ENCODE results near the gene ACTN2.
A peak's percentile ranks its signal among the peaks of the same experiment; 100 is the strongest.

ACTN2 gene

GRCh38 chr1:236689713-236690569, 3.6 kb downstream of the ACTN2 start:
- no peak for DNase-seq (ENCODE audit: low read depth)
- no peak overlapping the region for H3K4me3 ChIP-seq (ENCODE audit: low read depth, low read length)

GRCh38 chr1:236691348-236691747, 5.0 kb downstream of the ACTN2 start:
- no peak for DNase-seq (ENCODE audit: low read depth)

DNA sequence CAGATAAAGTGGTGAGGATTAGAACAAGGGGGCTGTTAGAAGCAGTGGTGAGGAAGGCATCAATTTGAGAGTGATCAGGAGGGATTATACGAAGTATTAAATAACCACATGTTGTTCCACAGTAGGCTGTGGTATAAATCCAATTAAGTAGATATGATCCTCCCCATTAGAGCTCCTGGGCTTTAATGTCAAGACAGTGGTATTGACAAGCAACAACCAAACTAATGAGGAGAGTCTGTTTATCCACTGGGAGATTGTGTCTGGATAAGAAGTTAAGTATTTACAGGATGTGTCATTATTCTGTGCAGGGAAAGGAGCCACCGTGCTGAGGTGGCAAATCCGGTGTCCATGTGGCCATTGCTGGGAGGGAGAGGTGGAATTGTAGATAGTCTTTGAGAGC, 5.8 kb downstream of the ACTN2 start:
- DNase-seq (ENCODE audit: low read depth) = no peak
- no peak overlapping the region for H3K4me3 ChIP-seq (ENCODE audit: low read depth, low read length)

More at GRCh38 chr1:236691348-236691747, 5.0 kb downstream of the ACTN2 start:
- no peak overlapping the region for H3K4me3 ChIP-seq (ENCODE audit: low read depth, low read length)

DNA sequence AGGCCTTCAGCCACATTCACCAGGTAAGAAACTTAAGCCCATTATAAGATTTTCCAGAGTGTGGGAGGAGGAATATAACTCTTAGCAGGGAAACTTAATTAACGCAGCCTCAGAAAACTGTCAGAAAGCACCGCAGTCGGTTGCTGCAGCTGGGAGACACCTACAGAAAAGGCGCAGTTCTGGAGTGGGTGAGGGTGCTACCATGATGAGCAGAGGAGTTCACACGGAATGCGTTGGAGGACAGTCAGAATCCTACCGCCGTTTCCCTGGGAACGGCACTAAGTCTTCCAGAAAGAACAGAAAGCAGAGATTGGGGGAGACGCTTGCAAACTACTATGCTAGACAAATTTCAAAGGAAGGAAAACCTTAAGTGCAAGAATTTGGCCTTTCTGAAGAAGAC, 6.4 kb downstream of the ACTN2 start:
- H3K4me3 ChIP-seq (ENCODE audit: low read depth, low read length) = no peak overlapping the region
- no peak for DNase-seq (ENCODE audit: low read depth)

DNA sequence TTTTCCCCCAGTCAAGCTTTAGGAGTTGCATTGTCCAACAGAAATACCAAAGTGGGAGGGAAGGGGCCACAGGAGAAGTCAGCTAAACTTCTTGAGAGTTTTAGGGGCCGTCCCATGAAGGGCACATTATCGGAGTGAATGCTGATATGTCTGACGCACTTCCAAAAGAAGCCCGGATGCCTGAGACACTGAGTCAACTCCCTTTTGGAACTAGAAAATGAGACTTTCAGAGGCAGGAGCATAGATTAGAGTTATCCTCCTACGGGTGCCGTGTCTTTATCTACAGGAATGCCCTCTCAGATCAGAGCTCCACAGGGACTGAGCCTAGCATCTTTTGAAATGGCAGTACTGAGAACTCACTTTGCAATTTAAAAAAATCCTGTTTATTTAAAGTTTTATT, 13.1 kb downstream of the ACTN2 start:
- no peak for DNase-seq (ENCODE audit: low read depth)

DNA sequence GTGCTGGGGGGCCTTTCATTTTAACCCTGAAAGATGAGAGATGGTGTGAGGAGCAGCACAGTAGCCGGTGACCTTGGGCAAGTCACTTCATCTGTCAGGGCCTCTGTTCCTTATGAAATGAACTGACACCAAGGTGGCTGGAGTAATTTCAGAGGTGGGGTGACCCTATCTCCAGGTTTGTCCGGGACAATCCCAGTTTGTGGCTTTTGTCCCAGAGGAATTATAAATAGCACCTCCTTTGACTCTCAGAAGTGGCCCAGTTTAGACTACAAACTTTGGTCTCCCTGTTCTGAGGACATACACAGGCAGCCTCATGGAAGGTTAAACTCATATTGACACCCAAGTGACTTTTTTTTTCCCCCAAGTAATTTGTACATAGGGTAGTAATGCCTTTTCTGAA, 14.6 kb downstream of the ACTN2 start:
- no peak overlapping the region for H3K4me3 ChIP-seq (ENCODE audit: low read depth, low read length)

More for the DNA sequence above, 13.1 kb downstream of the ACTN2 start:
- no peak overlapping the region for H3K4me3 ChIP-seq (ENCODE audit: low read depth, low read length)

DNA sequence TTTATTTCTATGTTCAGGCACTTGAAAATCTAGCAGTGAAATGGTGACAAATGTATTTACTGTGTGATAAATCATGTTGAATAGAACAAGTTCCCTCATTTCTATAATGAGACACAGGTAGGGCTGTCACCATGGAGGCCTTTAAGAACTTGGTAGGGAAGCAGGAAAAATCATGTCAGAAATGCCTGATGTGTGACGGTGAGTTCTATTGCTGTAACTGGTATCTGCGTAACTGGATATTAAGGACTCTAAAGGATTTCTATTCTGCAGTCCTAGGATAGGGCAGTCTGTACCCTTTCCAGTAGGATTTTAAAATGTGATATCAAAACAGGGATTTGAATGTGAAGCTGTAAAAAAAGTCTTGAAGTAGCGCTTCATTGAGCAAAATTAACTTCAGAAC, 15.5 kb downstream of the ACTN2 start:
- no peak for DNase-seq (ENCODE audit: low read depth)
- H3K4me3 ChIP-seq (ENCODE audit: low read depth, low read length) = no peak overlapping the region

More for the DNA sequence above, 14.6 kb downstream of the ACTN2 start:
- no peak for DNase-seq (ENCODE audit: low read depth)

DNA sequence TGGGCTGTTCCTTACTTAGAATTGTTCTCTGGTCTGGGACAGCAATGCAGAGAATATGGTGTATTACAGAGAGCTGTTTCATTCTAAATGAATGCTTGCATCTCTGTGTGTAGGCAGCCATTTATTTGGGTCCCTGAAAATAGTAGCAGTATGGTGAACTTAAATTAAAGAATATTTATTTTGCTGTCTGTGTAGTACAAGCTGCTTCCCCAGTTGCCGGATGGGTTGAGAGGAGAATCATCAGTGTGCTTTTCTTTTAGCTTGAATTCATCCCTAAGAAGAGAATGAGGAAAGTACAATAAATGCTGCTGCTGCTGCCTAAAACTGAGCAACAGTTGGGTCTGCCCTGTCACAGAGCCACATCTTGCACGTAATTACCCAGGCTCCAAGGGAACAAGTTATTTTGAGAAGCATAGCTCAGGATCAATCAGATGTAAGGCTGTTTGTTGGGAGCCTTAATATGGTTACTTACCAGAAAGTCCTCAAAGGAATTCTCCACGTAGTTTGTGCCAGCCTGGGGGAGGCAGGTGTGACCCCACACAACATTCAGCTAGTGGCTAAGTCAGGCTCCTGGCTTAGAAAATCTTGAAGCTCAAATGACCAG, 16.6 kb downstream of the ACTN2 start:
- DNase-seq (ENCODE audit: low read depth) = no peak

DNA sequence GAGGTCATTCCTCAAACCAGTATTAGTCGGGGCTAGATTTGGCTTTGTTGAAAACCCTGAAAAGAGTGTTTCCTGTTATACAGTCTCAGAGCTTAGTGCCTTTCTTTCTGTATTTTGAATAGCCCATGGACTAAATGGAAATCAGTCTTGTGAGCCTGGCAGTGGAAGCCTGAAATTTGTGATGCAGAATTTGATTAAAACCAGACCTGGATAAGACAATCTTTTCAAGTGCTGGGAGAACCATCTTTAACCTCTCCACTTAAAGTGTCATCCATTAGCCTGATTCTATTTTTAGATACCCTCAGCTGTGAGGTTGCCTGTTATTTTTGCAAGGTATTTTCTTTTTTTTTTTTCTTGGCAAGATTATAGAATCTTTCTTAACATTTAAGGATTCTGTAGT, 19.5 kb downstream of the ACTN2 start:
- no peak for DNase-seq (ENCODE audit: low read depth)
- H3K4me3 ChIP-seq (ENCODE audit: low read depth, low read length) = no peak overlapping the region

More for the DNA sequence above, 16.6 kb downstream of the ACTN2 start:
- H3K4me3 ChIP-seq (ENCODE audit: low read depth, low read length) = no peak overlapping the region

DNA sequence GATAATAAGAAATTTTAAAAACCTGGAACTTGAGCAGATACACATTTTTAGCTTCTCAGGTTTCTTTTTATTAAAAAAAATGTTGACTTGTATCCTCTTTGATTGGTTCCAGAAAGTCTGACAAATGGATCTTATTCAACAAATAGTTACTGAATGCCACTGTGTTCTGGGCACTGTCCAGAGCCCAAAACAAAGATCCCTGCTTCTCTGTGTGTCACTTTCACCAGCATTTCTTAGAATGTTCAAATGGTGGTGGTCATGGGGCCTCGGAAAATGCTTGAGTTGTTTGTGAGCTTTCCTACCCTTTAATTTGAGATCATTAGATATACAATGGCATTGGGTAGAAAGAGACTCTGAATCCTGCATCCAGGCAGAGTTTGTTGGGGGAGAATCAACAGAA, 19.9 kb downstream of the ACTN2 start:
- H3K4me3 ChIP-seq (ENCODE audit: low read depth, low read length) = no peak overlapping the region
- no peak for DNase-seq (ENCODE audit: low read depth)

GRCh38 chr1:236710328-236710892, 24.1 kb downstream of the ACTN2 start:
- no peak for DNase-seq (ENCODE audit: low read depth)

GRCh38 chr1:236716160-236716559, 29.9 kb downstream of the ACTN2 start:
- no peak overlapping the region for H3K4me3 ChIP-seq (ENCODE audit: low read depth, low read length)
- DNase-seq (ENCODE audit: low read depth) = peak; percentile 34

More at GRCh38 chr1:236710328-236710892, 24.1 kb downstream of the ACTN2 start:
- H3K4me3 ChIP-seq (ENCODE audit: low read depth, low read length) = no peak overlapping the region

DNA sequence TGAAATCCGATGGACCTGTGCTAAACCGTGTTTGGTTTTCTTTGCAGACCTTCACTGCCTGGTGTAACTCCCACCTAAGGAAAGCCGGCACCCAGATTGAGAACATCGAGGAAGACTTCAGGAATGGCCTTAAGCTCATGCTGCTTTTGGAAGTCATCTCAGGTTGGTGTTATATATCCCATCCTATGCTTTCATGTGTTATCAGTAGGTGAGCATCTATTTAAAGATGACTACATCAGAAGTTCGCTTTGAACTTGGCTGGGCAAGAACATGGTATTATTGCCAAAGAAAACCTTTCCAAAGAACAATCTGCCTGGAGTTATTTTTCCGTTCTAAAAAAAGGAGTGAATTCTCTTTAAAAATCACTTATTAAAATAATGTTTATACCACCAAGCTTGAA, 31.5 kb downstream of the ACTN2 start:
- DNase-seq (ENCODE audit: low read depth) = no peak

DNA sequence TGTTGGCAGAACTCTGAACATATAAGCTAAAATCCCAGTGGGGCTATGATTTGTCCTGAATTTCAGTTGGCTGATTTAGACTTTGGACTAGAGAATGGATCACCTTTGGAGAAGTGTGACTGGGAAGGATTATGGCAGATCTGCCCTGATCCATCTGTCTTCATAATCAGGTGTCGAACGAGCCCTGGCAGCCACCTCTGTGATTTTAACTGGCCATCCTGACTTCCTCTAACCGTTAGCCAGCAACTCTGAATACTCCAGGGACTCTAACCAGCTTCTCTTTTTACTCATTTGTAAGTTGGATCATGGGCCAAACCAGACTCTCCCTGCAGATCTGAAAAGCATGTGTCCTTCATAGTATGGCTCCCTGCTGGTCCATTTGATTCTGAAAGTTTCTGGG, 32.0 kb downstream of the ACTN2 start:
- DNase-seq (ENCODE audit: low read depth) = no peak
- no peak overlapping the region for H3K4me3 ChIP-seq (ENCODE audit: low read depth, low read length)

More for the DNA sequence above, 31.5 kb downstream of the ACTN2 start:
- H3K4me3 ChIP-seq (ENCODE audit: low read depth, low read length) = no peak overlapping the region

GRCh38 chr1:236720206-236720605, 33.9 kb downstream of the ACTN2 start:
- DNase-seq (ENCODE audit: low read depth) = no peak
- no peak overlapping the region for H3K4me3 ChIP-seq (ENCODE audit: low read depth, low read length)

GRCh38 chr1:236720611-236721010, 34.3 kb downstream of the ACTN2 start:
- no peak overlapping the region for H3K4me3 ChIP-seq (ENCODE audit: low read depth, low read length)
- DNase-seq (ENCODE audit: low read depth) = no peak

GRCh38 chr1:236724049-236724448, 37.8 kb downstream of the ACTN2 start:
- H3K4me3 ChIP-seq (ENCODE audit: low read depth, low read length) = no peak overlapping the region
- DNase-seq (ENCODE audit: low read depth) = no peak

DNA sequence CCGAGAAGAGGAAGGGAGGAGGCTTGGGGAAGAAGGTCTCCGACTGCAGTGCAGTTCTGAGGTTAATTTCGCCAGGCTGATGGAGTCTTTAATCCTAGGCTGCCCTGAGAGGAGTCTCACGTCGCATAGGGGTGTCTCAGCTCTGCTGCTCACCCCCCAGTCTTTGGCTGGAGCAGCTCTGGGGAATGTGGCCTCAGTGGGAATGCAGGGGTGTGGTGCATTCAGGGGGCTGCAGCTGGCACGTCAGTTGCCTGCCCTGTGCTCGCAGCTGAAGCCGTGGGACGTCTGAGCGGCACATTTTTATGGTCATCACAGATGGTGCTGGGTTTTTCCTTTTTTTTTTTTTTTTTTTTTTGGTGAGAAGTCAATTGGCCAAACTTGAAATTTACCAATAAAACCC, 38.2 kb downstream of the ACTN2 start:
- no peak overlapping the region for H3K4me3 ChIP-seq (ENCODE audit: low read depth, low read length)
- DNase-seq (ENCODE audit: low read depth) = peak; percentile 34

- DNase-seq (ENCODE audit: low read depth) = no peak
Observed at GRCh38 chr1:236725668-236726067, 39.4 kb downstream of the ACTN2 start.

DNA sequence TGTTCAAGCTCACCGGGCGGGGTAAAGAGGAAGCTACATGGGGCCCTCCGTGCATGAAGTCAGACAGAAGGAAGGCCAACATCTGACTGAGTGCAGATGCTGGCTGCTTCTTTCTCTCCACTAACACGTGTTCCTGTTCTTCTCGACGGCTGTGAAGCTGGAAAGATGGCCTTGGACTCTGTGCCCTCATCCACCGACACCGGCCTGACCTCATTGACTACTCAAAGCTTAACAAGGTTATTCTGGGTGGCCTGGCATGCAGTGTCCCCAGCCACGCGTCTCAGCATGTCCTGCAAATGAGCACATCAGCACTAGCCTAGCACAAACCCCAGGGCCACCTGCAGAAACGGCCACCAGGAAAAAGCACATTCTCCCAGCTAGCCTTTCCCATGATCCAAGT, 41.2 kb downstream of the ACTN2 start:
- no peak for DNase-seq (ENCODE audit: low read depth)
- H3K4me3 ChIP-seq (ENCODE audit: low read depth, low read length) = no peak overlapping the region

More at GRCh38 chr1:236725668-236726067, 39.4 kb downstream of the ACTN2 start:
- H3K4me3 ChIP-seq (ENCODE audit: low read depth, low read length) = no peak overlapping the region
